Lower leg skin (tissue), 3 donors: ENCODE measurements around the gene RNF157.
"Not testable (repeated sequence)": the region's sequence is repeated elsewhere in the genome, so short reads cannot be mapped to it uniquely, and the experiment has no call there.

Experiments
- POLR2A ChIP-seq, 2 donors: fragments of 450-650 bp; IDR thresholded peaks; one replicate each; pipeline ENCODE4 v1.6.1; 2016 to 2017; ENCODE audit warnings: antibody characterized with exemption in 2 of 2, mild to moderate bottlenecking in 1 of 2, moderate library complexity in 1 of 2
- TF ChIP-seq, protein P1 (sequence below), 3 donors: fragments of 450-650 bp; IDR thresholded peaks; one replicate each; pipeline ENCODE4 v1.5.1; 2016; ENCODE audit warnings: antibody characterized with exemption in 3 of 3, mild to moderate bottlenecking in 3 of 3, moderate library complexity in 2 of 3

DNA sequence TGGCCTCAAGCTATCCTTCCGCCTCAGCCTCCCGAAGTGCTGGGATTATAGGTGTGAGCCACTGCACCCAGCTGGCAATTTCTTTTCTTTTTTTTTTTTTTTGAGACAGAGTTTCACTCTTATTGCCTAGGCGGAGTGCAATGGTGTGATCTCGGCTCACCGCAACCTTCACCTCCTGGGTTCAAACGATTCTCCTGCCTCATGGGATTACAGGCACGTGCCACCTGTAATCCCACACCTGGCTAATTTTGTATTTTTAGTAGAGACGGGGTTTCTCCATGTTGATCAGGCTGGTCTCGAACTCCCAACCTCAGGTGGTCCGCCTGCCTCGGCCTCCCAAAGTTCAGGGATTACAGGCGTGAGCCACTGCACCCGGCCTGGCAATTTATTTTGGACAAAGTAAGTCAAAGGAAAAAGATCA, 27.3 kb upstream of the RNF157 start:
- TF ChIP-seq, protein P1, sequence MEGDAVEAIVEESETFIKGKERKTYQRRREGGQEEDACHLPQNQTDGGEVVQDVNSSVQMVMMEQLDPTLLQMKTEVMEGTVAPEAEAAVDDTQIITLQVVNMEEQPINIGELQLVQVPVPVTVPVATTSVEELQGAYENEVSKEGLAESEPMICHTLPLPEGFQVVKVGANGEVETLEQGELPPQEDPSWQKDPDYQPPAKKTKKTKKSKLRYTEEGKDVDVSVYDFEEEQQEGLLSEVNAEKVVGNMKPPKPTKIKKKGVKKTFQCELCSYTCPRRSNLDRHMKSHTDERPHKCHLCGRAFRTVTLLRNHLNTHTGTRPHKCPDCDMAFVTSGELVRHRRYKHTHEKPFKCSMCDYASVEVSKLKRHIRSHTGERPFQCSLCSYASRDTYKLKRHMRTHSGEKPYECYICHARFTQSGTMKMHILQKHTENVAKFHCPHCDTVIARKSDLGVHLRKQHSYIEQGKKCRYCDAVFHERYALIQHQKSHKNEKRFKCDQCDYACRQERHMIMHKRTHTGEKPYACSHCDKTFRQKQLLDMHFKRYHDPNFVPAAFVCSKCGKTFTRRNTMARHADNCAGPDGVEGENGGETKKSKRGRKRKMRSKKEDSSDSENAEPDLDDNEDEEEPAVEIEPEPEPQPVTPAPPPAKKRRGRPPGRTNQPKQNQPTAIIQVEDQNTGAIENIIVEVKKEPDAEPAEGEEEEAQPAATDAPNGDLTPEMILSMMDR (IDR thresholded peaks at IDR 0.05): not testable (repeated sequence)
- TF ChIP-seq POLR2A (IDR thresholded peaks at IDR 0.05): not testable (repeated sequence)
